Measurements from ENCODE around the gene NTHL1.

Gene NTHL1

DNA sequence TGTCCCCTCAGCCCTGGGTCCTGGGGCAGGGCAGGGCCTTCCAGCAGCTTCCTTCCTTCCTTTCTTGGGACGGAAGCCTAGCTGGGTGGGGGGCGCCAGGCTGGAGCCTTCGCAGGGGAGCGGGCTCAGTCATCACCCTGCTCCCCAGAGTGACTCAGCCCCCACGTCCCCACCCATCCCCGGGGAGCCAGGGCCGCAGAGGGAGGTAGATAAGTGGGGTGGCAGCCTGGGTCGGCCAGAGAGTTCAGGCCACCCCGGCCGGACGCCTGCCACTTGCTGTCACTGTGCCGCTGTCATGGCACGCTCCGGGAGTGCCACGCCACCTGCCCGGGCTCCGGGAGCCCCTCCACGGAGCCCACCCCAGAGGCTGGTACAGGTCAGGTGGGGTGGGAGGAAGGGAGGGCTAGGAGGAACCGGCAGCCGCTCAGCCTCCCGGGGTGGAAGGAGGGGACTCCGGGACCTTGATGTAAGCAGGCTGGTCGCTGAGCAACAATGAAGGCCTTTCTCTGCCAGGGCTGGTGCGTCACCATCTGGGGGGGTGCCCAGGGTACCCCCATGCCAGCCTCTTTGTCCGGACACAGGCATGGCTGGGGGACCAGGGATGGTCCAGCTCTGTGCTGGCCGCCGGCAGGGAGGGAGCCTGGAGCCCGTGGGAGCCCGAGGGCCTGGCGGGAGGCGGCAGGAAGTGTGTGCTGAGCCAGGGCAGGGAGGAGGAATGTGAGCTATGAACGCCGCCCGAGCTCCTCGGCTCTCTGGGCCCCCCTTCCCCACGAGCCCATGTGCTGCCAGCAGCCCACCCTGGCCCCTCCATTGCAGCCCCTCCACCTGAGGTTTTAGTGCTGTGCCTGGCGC, 14.4 kb downstream of the NTHL1 start:
- Mint-ChIP-seq H3K27me3 (no peaks in the 10 kb centered on the region), H3K36me3 (no peaks in the 10 kb centered on the region), H3K27ac (no peak overlapping the region), H3K4me3 (no peak overlapping the region), H3K9me3 (no peaks in the 10 kb centered on the region), H3K4me1 (no peaks in the 10 kb centered on the region)

- Mint-ChIP-seq H3K9me3 (no peaks in the 10 kb centered on the region), H3K27ac (no peak overlapping the region), H3K4me1 (peaks cover 3% of the 10 kb centered on the region), H3K4me3 (no peak overlapping the region), H3K36me3 (no peaks in the 10 kb centered on the region), H3K27me3 (no peaks in the 10 kb centered on the region)
These were observed 15.2 kb downstream of the NTHL1 start for GRCh38 chr16:2032285-2033056.

GRCh38 chr16:2031081-2031577, 16.5 kb downstream of the NTHL1 start:
- H3K4me1 Mint-ChIP-seq: peaks cover 4% of the 10 kb centered on the region
- no peak overlapping the region for H3K27ac Mint-ChIP-seq
- no peaks in the 10 kb centered on the region for H3K9me3 Mint-ChIP-seq
- H3K36me3 Mint-ChIP-seq: no peaks in the 10 kb centered on the region
- no peaks in the 10 kb centered on the region for H3K27me3 Mint-ChIP-seq
- no peak overlapping the region for H3K4me3 Mint-ChIP-seq

- H3K4me1 Mint-ChIP-seq: peaks cover 4% of the 10 kb centered on the region
These were observed 17.6 kb downstream of the NTHL1 start for GRCh38 chr16:2030036-2030435.

GRCh38 chr16:2029350-2029749, 18.3 kb downstream of the NTHL1 start:
- no peak overlapping the region for H3K4me3 Mint-ChIP-seq
- H3K36me3 Mint-ChIP-seq: no peaks in the 10 kb centered on the region
- H3K9me3 Mint-ChIP-seq: no peaks in the 10 kb centered on the region
- no peak overlapping the region for H3K27ac Mint-ChIP-seq
- H3K27me3 Mint-ChIP-seq: no peaks in the 10 kb centered on the region
- peaks cover 4% of the 10 kb centered on the region for H3K4me1 Mint-ChIP-seq

More at GRCh38 chr16:2030036-2030435, 17.6 kb downstream of the NTHL1 start:
- no peaks in the 10 kb centered on the region for H3K9me3 Mint-ChIP-seq
- H3K27ac Mint-ChIP-seq: no peak overlapping the region
- H3K4me3 Mint-ChIP-seq: no peak overlapping the region
- no peaks in the 10 kb centered on the region for H3K27me3 Mint-ChIP-seq
- no peaks in the 10 kb centered on the region for H3K36me3 Mint-ChIP-seq

DNA sequence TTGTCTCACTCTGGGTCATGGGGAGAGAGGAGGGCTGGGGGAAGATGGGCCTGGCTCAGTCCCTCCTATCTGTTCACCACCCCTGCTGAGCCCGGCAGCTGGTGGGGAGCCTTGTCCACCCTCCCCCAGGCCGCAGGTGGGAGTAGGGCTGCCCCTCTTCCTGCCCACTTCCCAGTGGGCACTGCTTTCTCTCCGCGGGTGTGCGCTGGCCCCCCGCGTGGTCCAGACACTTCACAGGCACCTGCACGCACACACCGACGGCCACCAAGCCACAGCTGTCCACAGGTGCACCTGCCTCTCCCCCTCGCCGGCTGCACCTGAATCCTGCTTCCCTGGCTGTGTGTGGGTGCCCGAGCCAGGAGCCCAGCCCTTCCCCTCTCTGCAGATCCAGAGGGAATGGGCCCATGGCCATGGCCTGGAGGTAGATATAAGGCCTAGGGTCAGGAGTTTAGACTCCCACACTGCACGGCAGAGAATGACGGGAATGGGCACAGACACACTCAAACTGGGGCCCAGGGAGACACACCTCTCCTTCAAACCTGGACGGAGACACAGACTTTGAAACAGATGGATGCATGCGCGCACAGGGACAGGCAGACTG, 18.9 kb downstream of the NTHL1 start:
- Mint-ChIP-seq H3K4me3 (no peak overlapping the region), H3K27me3 (no peaks in the 10 kb centered on the region), H3K27ac (no peak overlapping the region), H3K36me3 (no peaks in the 10 kb centered on the region), H3K4me1 (peaks cover 4% of the 10 kb centered on the region), H3K9me3 (no peaks in the 10 kb centered on the region)

GRCh38 chr16:2028146-2028545, 19.5 kb downstream of the NTHL1 start:
- peaks cover 4% of the 10 kb centered on the region for H3K4me1 Mint-ChIP-seq
- no peaks in the 10 kb centered on the region for H3K9me3 Mint-ChIP-seq
- H3K27me3 Mint-ChIP-seq: no peaks in the 10 kb centered on the region
- no peak overlapping the region for H3K27ac Mint-ChIP-seq
- H3K4me3 Mint-ChIP-seq: peak overlapping the region; percentile 44
- no peaks in the 10 kb centered on the region for H3K36me3 Mint-ChIP-seq

DNA sequence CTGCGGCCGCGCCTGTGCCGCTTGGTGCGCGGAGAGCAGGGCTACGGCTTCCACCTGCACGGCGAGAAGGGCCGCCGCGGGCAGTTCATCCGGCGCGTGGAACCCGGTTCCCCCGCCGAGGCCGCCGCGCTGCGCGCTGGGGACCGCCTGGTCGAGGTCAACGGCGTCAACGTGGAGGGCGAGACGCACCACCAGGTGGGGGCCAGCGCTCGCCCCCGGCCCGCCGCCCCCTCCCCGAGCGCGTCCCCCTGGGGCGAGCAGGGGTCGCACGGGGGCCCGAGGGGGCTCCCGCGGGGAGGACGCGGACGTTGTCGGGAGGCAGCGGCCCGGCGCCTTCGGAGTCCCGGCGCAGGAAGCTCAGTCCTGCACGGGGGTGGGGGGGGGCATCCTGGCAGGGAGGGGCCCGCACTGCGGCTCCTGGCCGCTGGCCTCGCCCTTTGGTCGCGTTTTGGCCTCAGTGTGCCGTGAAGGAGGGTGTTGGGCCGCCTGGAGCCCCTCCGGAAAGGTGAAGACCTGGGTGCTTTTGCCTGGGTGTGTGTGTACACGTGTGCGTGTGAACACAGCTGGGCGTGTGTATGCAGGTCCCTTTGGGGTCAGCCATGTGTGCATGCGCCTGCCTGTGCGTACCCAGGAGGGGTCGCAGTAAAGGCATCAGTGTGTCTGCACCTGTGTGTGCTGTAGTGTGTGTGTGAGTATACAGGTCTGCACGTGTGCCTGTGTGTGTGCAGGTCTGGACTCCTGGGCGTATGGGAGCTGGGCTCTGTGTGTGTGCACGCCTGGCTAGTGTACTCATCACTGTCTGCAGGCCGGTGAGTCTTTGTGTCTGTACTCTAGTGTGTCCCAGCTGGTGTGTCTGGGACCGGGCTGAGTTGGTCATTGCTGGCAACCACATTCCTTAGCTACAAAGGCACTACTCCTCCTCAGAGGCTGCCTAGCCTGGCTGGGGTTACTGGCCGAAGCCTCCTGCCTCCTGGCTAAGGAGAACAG, 20.3 kb downstream of the NTHL1 start:
- Mint-ChIP-seq H3K4me1 (peaks cover 4% of the 10 kb centered on the region), H3K27me3 (peaks cover 2% of the 10 kb centered on the region), H3K4me3 (peak overlapping the region; percentile 77), H3K9me3 (no peaks in the 10 kb centered on the region), H3K36me3 (no peaks in the 10 kb centered on the region), H3K27ac (no peak overlapping the region)

DNA sequence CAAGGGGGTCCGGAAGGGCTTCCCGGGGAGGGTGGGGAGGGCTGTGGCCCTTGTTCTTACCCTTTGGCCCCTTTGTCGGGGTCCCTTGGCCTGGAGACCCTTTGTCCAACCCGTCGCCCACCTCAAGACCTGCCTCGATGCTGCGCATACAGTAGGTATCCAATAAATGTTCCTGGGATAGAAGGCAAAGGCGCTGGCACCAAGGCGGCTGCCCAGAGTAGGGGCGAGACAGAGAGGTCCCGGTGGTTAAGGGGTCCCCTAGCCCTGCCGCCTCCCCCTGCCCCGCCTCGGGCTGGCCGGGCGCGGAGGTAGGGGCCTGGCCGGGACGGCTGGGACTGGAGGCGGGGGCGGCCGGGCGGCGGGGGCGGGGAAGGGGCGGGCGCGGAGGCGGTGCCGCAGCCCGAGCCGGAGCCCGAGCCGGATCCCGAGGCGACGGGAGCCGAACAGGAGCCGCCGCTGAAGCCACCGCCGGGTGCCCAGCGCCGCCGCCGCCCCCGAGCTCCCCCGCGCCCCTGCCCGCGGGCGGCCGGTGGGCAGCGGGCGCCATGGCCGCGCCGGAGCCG, 21.1 kb downstream of the NTHL1 start, which contains the start of gene NHERF2:
Gene NHERF2, plus strand, starts transcription at position 442 of the 563 bp plus-strand sequence. Its CDS starts 104 bp downstream, at position 546.
- Mint-ChIP-seq H3K4me1 (peaks cover 4% of the 10 kb centered on the region), H3K4me3 (peak within 1 kb of the TSS; percentile 77), H3K36me3 (no peaks in the 10 kb centered on the region), H3K27ac (no peak within 1 kb of the TSS), H3K9me3 (no peaks in the 10 kb centered on the region), H3K27me3 (peaks cover 4% of the 10 kb centered on the region)

GRCh38 chr16:2025878-2026460, 21.7 kb downstream of the NTHL1 start:
- no peaks in the 10 kb centered on the region for H3K9me3 Mint-ChIP-seq
- no peaks in the 10 kb centered on the region for H3K36me3 Mint-ChIP-seq
- H3K27ac Mint-ChIP-seq: no peak overlapping the region
- H3K4me3 Mint-ChIP-seq: peak overlapping the region; percentile 49
- peaks cover 5% of the 10 kb centered on the region for H3K27me3 Mint-ChIP-seq
- H3K4me1 Mint-ChIP-seq: peaks cover 4% of the 10 kb centered on the region

DNA sequence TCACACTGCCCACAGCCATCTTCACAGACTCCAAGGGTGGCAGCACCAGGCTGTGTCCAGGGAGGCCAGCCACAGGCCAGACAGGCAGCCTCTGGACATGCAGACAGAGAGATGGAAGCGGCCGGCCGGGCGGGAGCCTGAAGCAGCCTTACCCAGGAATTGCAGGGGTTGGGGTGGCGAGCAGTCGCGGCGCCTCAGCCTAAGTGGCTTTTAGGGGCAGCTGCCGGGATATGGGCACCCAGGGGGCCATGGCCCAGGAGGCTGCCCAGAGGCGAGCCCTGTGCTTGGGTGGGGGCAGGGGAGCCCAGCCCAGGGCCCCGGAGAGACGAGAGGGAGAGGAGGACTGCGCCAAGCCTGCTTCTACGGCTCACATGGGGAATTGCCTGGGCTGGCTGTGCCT, 22.4 kb downstream of the NTHL1 start:
- no peaks in the 10 kb centered on the region for H3K9me3 Mint-ChIP-seq
- H3K27me3 Mint-ChIP-seq: peaks cover 8% of the 10 kb centered on the region
- no peak overlapping the region for H3K4me3 Mint-ChIP-seq
- H3K4me1 Mint-ChIP-seq: peaks cover 4% of the 10 kb centered on the region
- H3K27ac Mint-ChIP-seq: no peak overlapping the region
- no peaks in the 10 kb centered on the region for H3K36me3 Mint-ChIP-seq

DNA sequence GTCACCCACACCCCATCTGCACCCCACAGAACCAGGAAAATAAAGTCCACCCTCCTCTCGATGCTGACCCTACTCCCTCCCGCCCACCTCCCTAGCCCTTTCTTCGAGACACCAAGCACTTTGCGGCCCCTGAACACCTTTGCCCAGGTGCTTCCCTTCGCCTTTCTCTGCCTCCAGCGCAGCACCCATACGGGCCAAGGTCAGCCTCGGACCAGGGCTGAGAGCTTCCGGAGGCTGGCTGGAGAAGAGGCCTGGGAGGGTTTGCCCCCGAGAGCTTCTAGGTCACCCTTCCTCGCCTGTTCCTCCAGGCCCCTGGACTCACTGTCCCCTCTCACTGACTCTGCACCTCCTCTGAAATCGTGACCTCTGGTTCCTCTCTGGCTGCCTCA, 23.6 kb downstream of the NTHL1 start:
- H3K4me3 Mint-ChIP-seq: no peak overlapping the region
- H3K27ac Mint-ChIP-seq: peak overlapping the region; percentile 19

GRCh38 chr16:2023092-2024031, 24.3 kb downstream of the NTHL1 start:
- H3K27ac Mint-ChIP-seq: no peak overlapping the region
- H3K4me1 Mint-ChIP-seq: peaks cover 4% of the 10 kb centered on the region
- H3K27me3 Mint-ChIP-seq: peaks cover 11% of the 10 kb centered on the region
- H3K36me3 Mint-ChIP-seq: no peaks in the 10 kb centered on the region
- peak overlapping the region; percentile 4 for H3K4me3 Mint-ChIP-seq
- no peaks in the 10 kb centered on the region for H3K9me3 Mint-ChIP-seq

More for the DNA sequence above, 23.6 kb downstream of the NTHL1 start:
- no peaks in the 10 kb centered on the region for H3K9me3 Mint-ChIP-seq
- peaks cover 8% of the 10 kb centered on the region for H3K27me3 Mint-ChIP-seq
- no peaks in the 10 kb centered on the region for H3K36me3 Mint-ChIP-seq
- H3K4me1 Mint-ChIP-seq: peaks cover 4% of the 10 kb centered on the region
